ENCODE measurements around the gene SLC39A8.
"Not testable (repeated sequence)": the region's sequence is repeated elsewhere in the genome, so short reads cannot be mapped to it uniquely, and the experiment has no call there.

SLC39A8 gene

GRCh38 chr4:102299354-102300107 is 45.8 kb downstream of the SLC39A8 start:
- DNase-seq (ENCODE audit: low read depth in 2 of 2) = peak in 1 of 2 donors; percentile 2

- no peak for DNase-seq (ENCODE audit: low read depth in 2 of 2)
Measured at GRCh38 chr4:102298716-102299115, 46.6 kb downstream of the SLC39A8 start.

GRCh38 chr4:102295153-102295862 is 50.0 kb downstream of the SLC39A8 start:
- no peak for DNase-seq (ENCODE audit: low read depth in 2 of 2)

- no peak for DNase-seq (ENCODE audit: low read depth in 2 of 2)
Measured at GRCh38 chr4:102288497-102288896, 56.8 kb downstream of the SLC39A8 start.

GRCh38 chr4:102285831-102286230 is 59.5 kb downstream of the SLC39A8 start:
- no peak for DNase-seq (ENCODE audit: low read depth in 2 of 2)

- no peak for DNase-seq (ENCODE audit: low read depth in 2 of 2)
Measured at GRCh38 chr4:102281171-102281839, 64.0 kb downstream of the SLC39A8 start.

- DNase-seq (ENCODE audit: low read depth in 2 of 2) = not testable (repeated sequence)
Measured at GRCh38 chr4:102273317-102273716, 72.0 kb downstream of the SLC39A8 start.

- DNase-seq (ENCODE audit: low read depth in 2 of 2) = no peak
Measured at GRCh38 chr4:102272318-102272717, 73.0 kb downstream of the SLC39A8 start.

GRCh38 chr4:102268355-102268754 is 76.9 kb downstream of the SLC39A8 start:
- no peak for DNase-seq (ENCODE audit: low read depth in 2 of 2)

- no peak for DNase-seq (ENCODE audit: low read depth in 2 of 2)
Measured at GRCh38 chr4:102263024-102263787, 82.1 kb downstream of the SLC39A8 start.

GRCh38 chr4:102259702-102260101 is 85.6 kb downstream of the SLC39A8 start:
- no peak for DNase-seq (ENCODE audit: low read depth in 2 of 2)

- DNase-seq (ENCODE audit: low read depth in 2 of 2) = no peak
Measured at GRCh38 chr4:102259081-102259480, 86.2 kb downstream of the SLC39A8 start.

- no peak for DNase-seq (ENCODE audit: low read depth in 2 of 2)
Measured at GRCh38 chr4:102256321-102256720, 89.0 kb downstream of the SLC39A8 start.

- no peak for DNase-seq (ENCODE audit: low read depth in 2 of 2)
Measured at GRCh38 chr4:102253860-102254259, 91.4 kb downstream of the SLC39A8 start.

GRCh38 chr4:102252171-102252570 is 93.1 kb downstream of the SLC39A8 start:
- no peak for DNase-seq (ENCODE audit: low read depth in 2 of 2)

- DNase-seq (ENCODE audit: low read depth in 2 of 2) = no peak
Measured at GRCh38 chr4:102250341-102250740, 94.9 kb downstream of the SLC39A8 start.

GRCh38 chr4:102247041-102247440 is 98.2 kb downstream of the SLC39A8 start:
- DNase-seq (ENCODE audit: low read depth in 2 of 2) = no peak

- DNase-seq (ENCODE audit: low read depth in 2 of 2) = no peak
Measured at GRCh38 chr4:102246416-102246815, 98.9 kb downstream of the SLC39A8 start.

- DNase-seq (ENCODE audit: low read depth in 2 of 2) = no peak
Measured at GRCh38 chr4:102244878-102245535, 100.3 kb downstream of the SLC39A8 start.

GRCh38 chr4:102243296-102243695 is 102.0 kb downstream of the SLC39A8 start:
- DNase-seq (ENCODE audit: low read depth in 2 of 2) = not testable (repeated sequence)

GRCh38 chr4:102234243-102234838 is 110.9 kb downstream of the SLC39A8 start:
- DNase-seq (ENCODE audit: low read depth in 2 of 2) = no peak

All from activated CD8-positive, alpha-beta memory T cell treated with anti-CD3 and anti-CD28 coated beads for 4 hours (primary cell).